Mesendoderm (in vitro differentiated cells): ENCODE data around the gene CD22.

ENCODE experiments used
- DNase-seq: peaks from one replicate; pipeline ENCODE4 v3.0.0; 2013
- H2AK5ac ChIP-seq: 2 replicates; pipeline ENCODE4 v1.6.1; 2013; ENCODE audit warnings: low read length, inconsistent platforms
- H2BK120ac ChIP-seq: 2 replicates; pipeline ENCODE4 v1.6.1; 2013; ENCODE audit warnings: low read depth, mild to moderate bottlenecking, low read length, moderate library complexity, mixed read lengths
- H2BK15ac ChIP-seq: replicated peaks from 2 replicates; pipeline ENCODE4 v1.6.1; 2013; ENCODE audit warnings: low read depth, mild to moderate bottlenecking, moderate library complexity
- H2BK5ac ChIP-seq: 2 replicates; pipeline ENCODE4 v1.6.1; 2013; ENCODE audit warnings: low read length, inconsistent platforms
- H3K18ac ChIP-seq: 2 replicates; pipeline ENCODE4 v1.6.1; 2013; ENCODE audit warnings: mild to moderate bottlenecking, low read length, mixed read lengths
- H3K23ac ChIP-seq: one replicate; pipeline ENCODE4 v1.6.1; 2013; ENCODE audit warnings: low read length
- H3K27ac ChIP-seq: 2 replicates; pipeline ENCODE4 v1.5.1; 2013; ENCODE audit warnings: low read depth, mild to moderate bottlenecking, inconsistent platforms, low read length, moderate library complexity
- H3K27me3 ChIP-seq: 2 replicates; pipeline ENCODE4 v1.6.1; 2013; ENCODE audit warnings: low read length, control low read depth, mild to moderate bottlenecking, inconsistent platforms; ENCODE audit not compliant: insufficient read depth, poor library complexity
- H3K36me3 ChIP-seq: 2 replicates; pipeline ENCODE4 v1.6.1; 2013; ENCODE audit warnings: low read length, inconsistent platforms; ENCODE audit not compliant: control insufficient read depth, insufficient read depth
- H3K4ac ChIP-seq: one replicate; pipeline ENCODE4 v1.6.1; 2013; ENCODE audit warnings: low read depth, mild to moderate bottlenecking, low read length, moderate library complexity
- H3K4me1 ChIP-seq: 2 replicates; pipeline ENCODE4 v1.6.1; 2013; ENCODE audit warnings: low read depth, low read length, inconsistent platforms; ENCODE audit not compliant: control insufficient read depth
- H3K4me2 ChIP-seq: 2 replicates; pipeline ENCODE4 v1.6.1; 2013; ENCODE audit warnings: low read length
- H3K4me3 ChIP-seq: 2 replicates; pipeline ENCODE4 v1.5.1; 2013; ENCODE audit warnings: mild to moderate bottlenecking, low read length
- H3K56ac ChIP-seq: one replicate; pipeline ENCODE4 v1.6.1; 2013; ENCODE audit warnings: low read length
- H3K79me1 ChIP-seq: 2 replicates; pipeline ENCODE4 v1.6.1; 2013; ENCODE audit warnings: low read length, inconsistent platforms
- H3K79me2 ChIP-seq: 2 replicates; pipeline ENCODE4 v1.6.1; 2013; ENCODE audit warnings: mild to moderate bottlenecking, low read length; ENCODE audit not compliant: control insufficient read depth, insufficient read depth
- H3K9ac ChIP-seq: 2 replicates; pipeline ENCODE4 v1.6.1; 2013; ENCODE audit warnings: low read length, inconsistent platforms
- H4K5ac ChIP-seq: one replicate; pipeline ENCODE4 v1.6.1; 2013; ENCODE audit warnings: low read length
- H4K8ac ChIP-seq: one replicate; pipeline ENCODE4 v1.6.1; 2013; ENCODE audit warnings: low read depth, mild to moderate bottlenecking, control low read depth, low read length, moderate library complexity
- WGBS: extraction: QIAGEN DNeasy Blood & Tissue Kit; methylation state at CpG from one replicate; pipeline ENCODE4 v1.1.7; 2013; ENCODE audit warnings: low lambda C conversion rate, missing lambda C conversion rate; ENCODE audit not compliant: insufficient coverage; ENCODE audit errors: extremely low coverage; 5-methylcytosine and 5-hydroxymethylcytosine counted together

The CD22 gene

GRCh38 chr19:35336166-35336955 lies 7.4 kb downstream of the CD22 start:
- H3K4me2 ChIP-seq: no peak overlapping the region
- no peak overlapping the region for H4K5ac ChIP-seq
- no peaks in the 10 kb centered on the region for H3K79me2 ChIP-seq
- no peak overlapping the region for H2BK5ac ChIP-seq
- H3K4me1 ChIP-seq: no peaks in the 10 kb centered on the region
- no peak for DNase-seq
- no peak overlapping the region for H3K9ac ChIP-seq
- no peak overlapping the region for H3K18ac ChIP-seq
- H3K79me1 ChIP-seq: no peaks in the 10 kb centered on the region
- WGBS: no CpG with 5 or more reads among the region's 21 CpGs
- H3K36me3 ChIP-seq: no peaks in the 10 kb centered on the region
- H3K4me3 ChIP-seq: no peak overlapping the region
- no peak overlapping the region for H3K4ac ChIP-seq
- no peaks in the 10 kb centered on the region for H3K27me3 ChIP-seq
- no peak overlapping the region for H3K27ac ChIP-seq
- H2AK5ac ChIP-seq: no peak overlapping the region
- no peak overlapping the region for H3K56ac ChIP-seq
- no peak overlapping the region for H2BK15ac ChIP-seq
- H2BK120ac ChIP-seq: no peak overlapping the region
- no peak overlapping the region for H3K23ac ChIP-seq
- H4K8ac ChIP-seq: no peak overlapping the region

- H3K23ac ChIP-seq: no peak overlapping the region
- H4K8ac ChIP-seq: no peak overlapping the region
- DNase-seq: no peak
- H3K27ac ChIP-seq: no peak overlapping the region
- no peak overlapping the region for H2AK5ac ChIP-seq
- no peaks in the 10 kb centered on the region for H3K36me3 ChIP-seq
- no CpG with 5 or more reads among the region's 25 CpGs for WGBS
- H4K5ac ChIP-seq: no peak overlapping the region
- H2BK120ac ChIP-seq: no peak overlapping the region
- no peak overlapping the region for H2BK15ac ChIP-seq
- H3K56ac ChIP-seq: no peak overlapping the region
- H3K4me1 ChIP-seq: no peaks in the 10 kb centered on the region
- H3K4ac ChIP-seq: no peak overlapping the region
- H3K9ac ChIP-seq: no peak overlapping the region
- H3K27me3 ChIP-seq: no peaks in the 10 kb centered on the region
- H2BK5ac ChIP-seq: no peak overlapping the region
- no peaks in the 10 kb centered on the region for H3K79me1 ChIP-seq
- no peaks in the 10 kb centered on the region for H3K79me2 ChIP-seq
- no peak overlapping the region for H3K18ac ChIP-seq
- H3K4me2 ChIP-seq: no peak overlapping the region
- H3K4me3 ChIP-seq: no peak overlapping the region
Measured at GRCh38 chr19:35337097-35337983, 8.4 kb downstream of the CD22 start.

GRCh38 chr19:35337984-35338296 lies 9.0 kb downstream of the CD22 start:
- Histone ChIP-seq H3K9ac (no peak overlapping the region), H3K36me3 (no peaks in the 10 kb centered on the region), H3K79me1 (no peaks in the 10 kb centered on the region), H2BK5ac (no peak overlapping the region), H4K8ac (no peak overlapping the region), H3K27ac (no peak overlapping the region), H4K5ac (no peak overlapping the region), H3K4me3 (no peak overlapping the region), H3K4me2 (no peak overlapping the region), H3K56ac (no peak overlapping the region), H3K4me1 (no peaks in the 10 kb centered on the region), H2BK120ac (no peak overlapping the region), H2AK5ac (no peak overlapping the region), H3K23ac (no peak overlapping the region), H2BK15ac (no peak overlapping the region), H3K18ac (no peak overlapping the region), H3K27me3 (no peaks in the 10 kb centered on the region), H3K4ac (no peak overlapping the region), H3K79me2 (no peaks in the 10 kb centered on the region)
- no CpG with 5 or more reads among the region's 13 CpGs for WGBS
- DNase-seq: no peak

GRCh38 chr19:35340431-35340830 lies 11.4 kb downstream of the CD22 start:
- DNase-seq: no peak
- no peaks in the 10 kb centered on the region for H3K27me3 ChIP-seq
- no peak overlapping the region for H4K8ac ChIP-seq
- no peak overlapping the region for H3K23ac ChIP-seq
- no peak overlapping the region for H3K56ac ChIP-seq
- no peak overlapping the region for H3K27ac ChIP-seq
- no peak overlapping the region for H2BK15ac ChIP-seq
- H4K5ac ChIP-seq: no peak overlapping the region
- H3K4ac ChIP-seq: no peak overlapping the region
- H3K4me2 ChIP-seq: no peak overlapping the region
- H2AK5ac ChIP-seq: no peak overlapping the region
- no peak overlapping the region for H2BK5ac ChIP-seq
- H3K18ac ChIP-seq: no peak overlapping the region
- no peak overlapping the region for H3K9ac ChIP-seq
- no peak overlapping the region for H2BK120ac ChIP-seq
- H3K4me1 ChIP-seq: no peaks in the 10 kb centered on the region
- no peak overlapping the region for H3K4me3 ChIP-seq
- H3K79me1 ChIP-seq: no peaks in the 10 kb centered on the region
- H3K36me3 ChIP-seq: no peaks in the 10 kb centered on the region
- no CpG with 5 or more reads among the region's 11 CpGs for WGBS
- H3K79me2 ChIP-seq: no peaks in the 10 kb centered on the region

- Histone ChIP-seq H2BK120ac (no peak overlapping the region), H3K18ac (no peak overlapping the region), H3K36me3 (no peaks in the 10 kb centered on the region), H3K79me1 (no peaks in the 10 kb centered on the region), H3K27me3 (no peaks in the 10 kb centered on the region), H4K5ac (no peak overlapping the region), H3K4me1 (no peaks in the 10 kb centered on the region), H3K56ac (no peak overlapping the region), H3K4me2 (no peak overlapping the region), H3K23ac (no peak overlapping the region), H3K79me2 (no peaks in the 10 kb centered on the region), H3K4ac (no peak overlapping the region), H3K9ac (no peak overlapping the region), H2BK15ac (no peak overlapping the region), H3K4me3 (no peak overlapping the region), H2AK5ac (no peak overlapping the region), H4K8ac (no peak overlapping the region), H2BK5ac (no peak overlapping the region), H3K27ac (no peak overlapping the region)
- DNase-seq: no peak
- WGBS: no CpG with 5 or more reads among the region's 16 CpGs
Measured at GRCh38 chr19:35341006-35341405, 12.0 kb downstream of the CD22 start.
